Endothelial cell of umbilical vein (primary cell): ENCODE results near the gene AMN1. TPM values are rescaled to one million over a fixed set of nuclear protein-coding genes. Genes with fewer than 3 reads are reported as not detected.

ENCODE experiments used
- BruUV-seq: library from RNA; stranded (reverse); fragments of 400-500 nt; replicated peaks from 2 replicates; lab custom pipeline; 2021; lab: Mats Ljungman, UMichigan
- CTCF ChIA-PET: fragments of 300-600, 350-600 bp; sonication (Branson Sonifier 250); formaldehyde crosslinking; loops from one replicate; lab custom pipeline; 2021; ENCODE audit warnings: antibody characterized with exemption, inconsistent platforms; lab: Charles Lee
- POLR2A ChIA-PET: fragments of 300-600, 350-600 bp; sonication (Branson Sonifier 250); formaldehyde crosslinking; loops from one replicate; lab custom pipeline; 2021; ENCODE audit warnings: antibody characterized with exemption, inconsistent platforms; lab: Charles Lee
- DNase-seq: peaks from one replicate; pipeline ENCODE4 v3.0.0-alpha.2; 2011; ENCODE audit warnings: low read depth, low spot score
- FAIRE-seq: peaks from 2 replicates; lab custom pipeline; 2011; peaks lifted over from hg19 to GRCh38; lab: Jason Lieb, UNC
- H2AFZ ChIP-seq: 2 replicates; pipeline ENCODE4 v1.6.0; 2012; ENCODE audit warnings: low read depth, low read length, control low read depth, inconsistent platforms
- H3K27ac ChIP-seq: 2 replicates; pipeline ENCODE4 v1.5.1; 2011; ENCODE audit warnings: low read depth, mild to moderate bottlenecking, control low read depth, low read length, moderate library complexity; ENCODE audit not compliant: insufficient read depth
- H3K27me3 ChIP-seq, 2 experiments: 2 replicates each; pipeline versions ENCODE4 v1.6.0 to v1.6.1; 2011; ENCODE audit warnings: low read length in 2 of 2, mixed read lengths in 1 of 2; ENCODE audit not compliant: control insufficient read depth in 2 of 2, insufficient read depth in 2 of 2
- H3K36me3 ChIP-seq, 2 experiments: 2 replicates in 1 of 2; 3 replicates in 1 of 2; pipeline ENCODE4 v1.5.1; 2011; ENCODE audit warnings: low read length in 2 of 2, mild to moderate bottlenecking in 1 of 2, moderate library complexity in 1 of 2; ENCODE audit not compliant: control insufficient read depth in 2 of 2, insufficient read depth in 2 of 2; ENCODE audit errors: extremely low read depth in 1 of 2
- H3K4me1 ChIP-seq: 3 replicates; pipeline ENCODE4 v1.5.1; 2011; ENCODE audit warnings: mild to moderate bottlenecking, low read length; ENCODE audit not compliant: control insufficient read depth, insufficient read depth; ENCODE audit errors: extremely low read depth
- H3K4me2 ChIP-seq: 2 replicates; pipeline ENCODE4 v1.6.1; 2011; ENCODE audit warnings: low read length, control low read depth, mixed read lengths; ENCODE audit not compliant: insufficient read depth
- H3K4me3 ChIP-seq, 3 experiments: fragments of 200-600 bp in 1 of 3; sonication (generic), shearing (Covaris generic) in 1 of 3; replicated peaks in 1 of 3; 2 replicates each; pipeline ENCODE4 v1.5.1; 2011 to 2016; ENCODE audit warnings: control low read depth in 3 of 3, low read length in 3 of 3, mild to moderate bottlenecking in 2 of 3, inconsistent platforms in 1 of 3, low read depth in 1 of 3, moderate library complexity in 1 of 3; ENCODE audit not compliant: insufficient read depth in 1 of 3
- H3K79me2 ChIP-seq: 2 replicates; pipeline ENCODE4 v1.6.0; 2012; ENCODE audit warnings: low read length, inconsistent platforms; ENCODE audit not compliant: control insufficient read depth, insufficient read depth
- H3K9ac ChIP-seq: replicated peaks from 2 replicates; pipeline ENCODE3; 2011; ENCODE audit warnings: low read length, control low read depth; ENCODE audit not compliant: insufficient read depth; ENCODE audit errors: extremely low read depth
- H3K9me1 ChIP-seq: replicated peaks from 3 replicates; pipeline ENCODE4 v1.6.0; 2011; ENCODE audit warnings: mild to moderate bottlenecking, low read length; ENCODE audit not compliant: control insufficient read depth, insufficient read depth; ENCODE audit errors: extremely low read depth
- H3K9me3 ChIP-seq: replicated peaks from 2 replicates; pipeline ENCODE4 v1.5.1; 2012; ENCODE audit warnings: low read length, inconsistent platforms; ENCODE audit not compliant: control insufficient read depth, insufficient read depth
- H4K20me1 ChIP-seq: replicated peaks from 2 replicates; pipeline ENCODE3; 2011; ENCODE audit warnings: mild to moderate bottlenecking, low read length; ENCODE audit not compliant: control insufficient read depth, insufficient read depth; ENCODE audit errors: extremely low read depth
- EZH2 ChIP-seq: IDR thresholded peaks from 2 replicates; pipeline ENCODE4 v1.6.1; 2012; ENCODE audit warnings: borderline replicate concordance, low read depth, mild to moderate bottlenecking, moderate library complexity, low read length, inconsistent platforms; ENCODE audit not compliant: severe bottlenecking
- FOS ChIP-seq: IDR thresholded peaks from 2 replicates; pipeline ENCODE4 v1.6.1; 2011; ENCODE audit warnings: mild to moderate bottlenecking, low read length, moderate library complexity, borderline replicate concordance; ENCODE audit not compliant: insufficient read depth
- GATA2 ChIP-seq: IDR thresholded peaks from 2 replicates; pipeline ENCODE4 v1.7.0; 2011; ENCODE audit warnings: low read depth, mild to moderate bottlenecking, moderate library complexity, mixed read lengths, low read length; ENCODE audit not compliant: insufficient read length, insufficient read depth
- JUN ChIP-seq: IDR thresholded peaks from 2 replicates; pipeline ENCODE4 v1.6.1; 2011; ENCODE audit warnings: borderline replicate concordance, low read depth; ENCODE audit not compliant: insufficient read length, insufficient read depth
- MYC ChIP-seq: IDR thresholded peaks from one replicate; pipeline ENCODE4 v1.6.1; 2011; ENCODE audit warnings: mild to moderate bottlenecking, low read depth, low read length
- POLR2A ChIP-seq: IDR thresholded peaks from 2 replicates; pipeline ENCODE4 v1.6.1; 2012; ENCODE audit warnings: low read depth, mild to moderate bottlenecking, control low read depth, low read length
- POLR2AphosphoS5 ChIP-seq: IDR thresholded peaks from 2 replicates; pipeline ENCODE4 v1.6.1; 2012; ENCODE audit warnings: low read depth, mild to moderate bottlenecking, control low read depth, low read length, moderate library complexity; ENCODE audit not compliant: insufficient read depth
- dilution Hi-C: fragments of 300-500 bp; cut with MboI; formaldehyde crosslinking; loops from one replicate; pipeline ENCODE4 v1.15.0; 2019; ENCODE audit warnings: low sequenced_read_pairs; ENCODE audit not compliant: extremely low pct_ligation_motif_present
- intact Hi-C: fragments of 100-400 bp; cut with micrococcal nuclease; formaldehyde crosslinking; loops from one replicate; pipeline ENCODE4 v1.10.0; 2022
- polyA plus RNA-seq, 4 experiments: library from polyadenylated mRNA; depleted of rRNA in 3 of 4; stranded (reverse) in 3 of 4; unstranded in 1 of 4; fragments of >200 nt; gene quantifications; 2 replicates each; pipeline versions ENCODE4 v1.2.1 to v1.2.3, GENCODE V29; 2011 to 2012; ENCODE audit warnings: missing spikeins in 1 of 4
- total RNA-seq: library from RNA; stranded (reverse); gene quantifications from 2 replicates; pipeline ENCODE4 v1.2.3, GENCODE V29; 2021
- TF ChIP-seq, protein P1 (sequence below), 2 donors: IDR thresholded peaks; 1 replicate in 1 of 2; 2 replicates in 1 of 2; pipeline ENCODE4 v1.5.1; 2011; ENCODE audit warnings: low read length in 2 of 2, mild to moderate bottlenecking in 2 of 2, moderate library complexity in 2 of 2, control low read depth in 1 of 2, inconsistent platforms in 1 of 2, low read depth in 1 of 2; ENCODE audit not compliant: insufficient read depth in 1 of 2; ENCODE audit errors: extremely low read depth in 1 of 2
- TF ChIP-seq, protein P2 (sequence below): IDR thresholded peaks from 2 replicates; pipeline ENCODE4 v1.6.1; 2011; ENCODE audit not compliant: insufficient read depth, insufficient read length

Gene AMN1
- total and polyA plus RNA-seq, 2 donors (not counting 3 experiments of a cell fraction or from before 2014, with no cell fraction given) = 8.5 to 18.0 TPM

DNA sequence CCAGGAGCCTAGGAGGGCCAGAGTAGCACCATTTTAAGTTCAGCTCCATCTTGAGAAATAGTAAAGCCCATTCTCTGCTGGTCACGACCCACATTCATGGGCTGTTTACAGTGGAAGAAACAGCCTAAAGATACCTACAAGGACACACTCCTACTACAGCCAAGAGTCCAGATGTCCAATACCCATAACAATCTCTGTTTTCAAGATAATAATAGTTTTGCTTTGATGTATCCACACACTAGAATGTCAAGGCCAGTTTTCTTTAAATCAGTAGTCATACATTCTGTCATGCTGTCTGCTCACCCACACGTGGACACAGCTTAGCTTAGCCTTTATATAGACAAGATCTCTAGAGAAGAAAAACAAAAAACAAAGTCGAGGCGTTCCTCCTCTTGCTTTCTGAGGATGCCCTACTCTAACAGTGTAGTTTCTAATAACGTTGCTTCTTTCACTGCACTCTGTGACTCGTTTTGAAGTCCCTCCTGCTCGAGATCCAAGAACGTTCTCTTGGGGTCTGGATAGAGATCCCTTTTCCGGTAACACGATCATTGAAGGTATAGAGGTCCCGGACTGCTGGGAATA, 87.2 kb downstream of the AMN1 start:
- no peaks in the 10 kb centered on the region for H3K36me3 ChIP-seq

More for the DNA sequence above, 87.2 kb downstream of the AMN1 start:
- no peak for TF ChIP-seq POLR2AphosphoS5
- TF ChIP-seq GATA2 = no peak
- TF ChIP-seq, protein P1, sequence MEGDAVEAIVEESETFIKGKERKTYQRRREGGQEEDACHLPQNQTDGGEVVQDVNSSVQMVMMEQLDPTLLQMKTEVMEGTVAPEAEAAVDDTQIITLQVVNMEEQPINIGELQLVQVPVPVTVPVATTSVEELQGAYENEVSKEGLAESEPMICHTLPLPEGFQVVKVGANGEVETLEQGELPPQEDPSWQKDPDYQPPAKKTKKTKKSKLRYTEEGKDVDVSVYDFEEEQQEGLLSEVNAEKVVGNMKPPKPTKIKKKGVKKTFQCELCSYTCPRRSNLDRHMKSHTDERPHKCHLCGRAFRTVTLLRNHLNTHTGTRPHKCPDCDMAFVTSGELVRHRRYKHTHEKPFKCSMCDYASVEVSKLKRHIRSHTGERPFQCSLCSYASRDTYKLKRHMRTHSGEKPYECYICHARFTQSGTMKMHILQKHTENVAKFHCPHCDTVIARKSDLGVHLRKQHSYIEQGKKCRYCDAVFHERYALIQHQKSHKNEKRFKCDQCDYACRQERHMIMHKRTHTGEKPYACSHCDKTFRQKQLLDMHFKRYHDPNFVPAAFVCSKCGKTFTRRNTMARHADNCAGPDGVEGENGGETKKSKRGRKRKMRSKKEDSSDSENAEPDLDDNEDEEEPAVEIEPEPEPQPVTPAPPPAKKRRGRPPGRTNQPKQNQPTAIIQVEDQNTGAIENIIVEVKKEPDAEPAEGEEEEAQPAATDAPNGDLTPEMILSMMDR (IDR thresholded peaks at IDR 0.05; ENCODE audit: extremely low read depth in 1 of 2, insufficient read depth in 1 of 2, low read depth in 1 of 2, low read length in 2 of 2) = no peak
- TF ChIP-seq, protein P2, sequence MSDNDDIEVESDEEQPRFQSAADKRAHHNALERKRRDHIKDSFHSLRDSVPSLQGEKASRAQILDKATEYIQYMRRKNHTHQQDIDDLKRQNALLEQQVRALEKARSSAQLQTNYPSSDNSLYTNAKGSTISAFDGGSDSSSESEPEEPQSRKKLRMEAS = no peak
- TF ChIP-seq FOS = no peak
- no peak for TF ChIP-seq JUN
- no peak for TF ChIP-seq EZH2
- TF ChIP-seq MYC = no peak
- no peak for TF ChIP-seq POLR2A
- H3K9me3 ChIP-seq = no peaks in the 10 kb centered on the region
- ChIA-PET POLR2A (no interaction called here), CTCF (interaction anchor here (3.2 kb wide), 1 partner anchor 238 kb away, joined by 17 read pairs; no protein-coding TSS in a partner anchor)
- H2AFZ ChIP-seq = no peak overlapping the region
- DNase-seq (no peak), FAIRE-seq (no peak)
- H3K4me3 ChIP-seq = no peak overlapping the region
- no peaks in the 10 kb centered on the region for H4K20me1 ChIP-seq
- no peaks in the 10 kb centered on the region for H3K4me1 ChIP-seq
- BruUV-seq = no TSS peak
- no peak overlapping the region for H3K4me2 ChIP-seq
- intact Hi-C loops = no loop called here
- peaks cover 0 to 2% of the 10 kb centered on the region in 2 experiments for H3K27me3 ChIP-seq
- no peak overlapping the region for H3K9ac ChIP-seq
- no peak overlapping the region for H3K27ac ChIP-seq
- dilution Hi-C loops = no loop called here
- no peaks in the 10 kb centered on the region for H3K9me1 ChIP-seq
- H3K79me2 ChIP-seq = no peaks in the 10 kb centered on the region
